Fibroblast of villous mesenchyme (primary cell): ENCODE data around the gene DMRTB1. TPM values are rescaled to one million over a fixed set of nuclear protein-coding genes. Genes with fewer than 3 reads are reported as not detected.

ENCODE experiments used
- DNase-seq: peaks from one replicate; pipeline ENCODE4 v3.0.0-alpha.2; 2010; ENCODE audit warnings: low read depth
- H3K4me3 ChIP-seq: 2 replicates; pipeline ENCODE4 v1.5.1; 2011; ENCODE audit warnings: low read depth, mild to moderate bottlenecking, low read length
- total RNA-seq: library from RNA; depleted of rRNA; stranded (reverse); fragments of >200 nt; gene quantifications from 2 replicates; pipeline ENCODE4 v1.2.3, GENCODE V29; 2012
- TF ChIP-seq, protein P1 (sequence below): IDR thresholded peaks from 2 replicates; pipeline ENCODE4 v1.5.1; 2012; ENCODE audit warnings: low read depth, mild to moderate bottlenecking, low read length; ENCODE audit not compliant: insufficient read depth

The DMRTB1 gene
- total RNA-seq, 1 donor: not detected

- no peak overlapping the region for H3K4me3 ChIP-seq
- DNase-seq: no peak
- TF ChIP-seq, protein P1, sequence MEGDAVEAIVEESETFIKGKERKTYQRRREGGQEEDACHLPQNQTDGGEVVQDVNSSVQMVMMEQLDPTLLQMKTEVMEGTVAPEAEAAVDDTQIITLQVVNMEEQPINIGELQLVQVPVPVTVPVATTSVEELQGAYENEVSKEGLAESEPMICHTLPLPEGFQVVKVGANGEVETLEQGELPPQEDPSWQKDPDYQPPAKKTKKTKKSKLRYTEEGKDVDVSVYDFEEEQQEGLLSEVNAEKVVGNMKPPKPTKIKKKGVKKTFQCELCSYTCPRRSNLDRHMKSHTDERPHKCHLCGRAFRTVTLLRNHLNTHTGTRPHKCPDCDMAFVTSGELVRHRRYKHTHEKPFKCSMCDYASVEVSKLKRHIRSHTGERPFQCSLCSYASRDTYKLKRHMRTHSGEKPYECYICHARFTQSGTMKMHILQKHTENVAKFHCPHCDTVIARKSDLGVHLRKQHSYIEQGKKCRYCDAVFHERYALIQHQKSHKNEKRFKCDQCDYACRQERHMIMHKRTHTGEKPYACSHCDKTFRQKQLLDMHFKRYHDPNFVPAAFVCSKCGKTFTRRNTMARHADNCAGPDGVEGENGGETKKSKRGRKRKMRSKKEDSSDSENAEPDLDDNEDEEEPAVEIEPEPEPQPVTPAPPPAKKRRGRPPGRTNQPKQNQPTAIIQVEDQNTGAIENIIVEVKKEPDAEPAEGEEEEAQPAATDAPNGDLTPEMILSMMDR: no peak
Observed at GRCh38 chr1:53435151-53435550, 24.0 kb upstream of the DMRTB1 start.

GRCh38 chr1:53438427-53439336, 20.5 kb upstream of the DMRTB1 start:
- TF ChIP-seq, protein P1: no peak
- no peak overlapping the region for H3K4me3 ChIP-seq
- no peak for DNase-seq

- H3K4me3 ChIP-seq: no peak overlapping the region
- TF ChIP-seq, protein P1: no peak
- DNase-seq: no peak
Observed at GRCh38 chr1:53439337-53440207, 19.6 kb upstream of the DMRTB1 start.

GRCh38 chr1:53440633-53441032, 18.6 kb upstream of the DMRTB1 start:
- TF ChIP-seq, protein P1: no peak
- H3K4me3 ChIP-seq: no peak overlapping the region
- DNase-seq: no peak

- H3K4me3 ChIP-seq: no peak overlapping the region
- TF ChIP-seq, protein P1: no peak
- peak; percentile 47 for DNase-seq
Observed at GRCh38 chr1:53442299-53442698, 16.9 kb upstream of the DMRTB1 start.

DNA sequence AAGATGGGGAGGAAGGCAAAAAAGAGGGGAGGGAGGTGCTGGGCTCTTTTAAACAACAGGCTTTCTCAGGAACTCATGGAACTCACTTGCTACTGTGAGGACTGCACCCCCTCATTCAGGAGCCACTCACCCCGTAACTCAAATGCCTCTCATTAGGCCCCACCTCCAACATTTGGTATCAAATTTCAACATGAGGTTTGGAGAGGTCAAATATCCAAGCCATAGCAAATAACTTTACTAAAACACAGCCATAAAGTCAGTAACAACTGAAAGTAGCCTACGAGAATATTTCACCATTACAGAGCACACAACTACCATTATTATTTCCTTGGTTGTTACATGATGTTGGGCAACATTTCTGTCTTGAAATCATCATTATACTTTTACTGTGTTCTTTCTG, 13.1 kb upstream of the DMRTB1 start:
- peak; percentile 49 for DNase-seq
- no peak overlapping the region for H3K4me3 ChIP-seq
- TF ChIP-seq, protein P1: no peak
